GM13977 (cell line): ENCODE data around the gene RPS26.
"Not testable (repeated sequence)": the region's sequence is repeated elsewhere in the genome, so short reads cannot be mapped to it uniquely, and the experiment has no call there.

Experiments
- DNase-seq: peaks from one replicate; pipeline ENCODE4 v3.0.0; 2012; ENCODE audit warnings: low spot score
- CTCF ChIP-seq: IDR thresholded peaks from 2 replicates; pipeline ENCODE4 v1.5.1; 2012; ENCODE audit warnings: mild to moderate bottlenecking, control low read depth; ENCODE audit not compliant: insufficient read depth; ENCODE audit errors: extremely low read depth, missing control alignments
- in situ Hi-C: fragments of 300-500 bp; cut with MboI; formaldehyde crosslinking; loops from one replicate; pipeline ENCODE4 v1.12.0; 2022; ENCODE audit warnings: low sequenced_read_pairs, low pct_unique_long_range_greater_than_20kb, mixed read lengths, inconsistent platforms; ENCODE audit not compliant: unreplicated experiment

Gene RPS26

DNA sequence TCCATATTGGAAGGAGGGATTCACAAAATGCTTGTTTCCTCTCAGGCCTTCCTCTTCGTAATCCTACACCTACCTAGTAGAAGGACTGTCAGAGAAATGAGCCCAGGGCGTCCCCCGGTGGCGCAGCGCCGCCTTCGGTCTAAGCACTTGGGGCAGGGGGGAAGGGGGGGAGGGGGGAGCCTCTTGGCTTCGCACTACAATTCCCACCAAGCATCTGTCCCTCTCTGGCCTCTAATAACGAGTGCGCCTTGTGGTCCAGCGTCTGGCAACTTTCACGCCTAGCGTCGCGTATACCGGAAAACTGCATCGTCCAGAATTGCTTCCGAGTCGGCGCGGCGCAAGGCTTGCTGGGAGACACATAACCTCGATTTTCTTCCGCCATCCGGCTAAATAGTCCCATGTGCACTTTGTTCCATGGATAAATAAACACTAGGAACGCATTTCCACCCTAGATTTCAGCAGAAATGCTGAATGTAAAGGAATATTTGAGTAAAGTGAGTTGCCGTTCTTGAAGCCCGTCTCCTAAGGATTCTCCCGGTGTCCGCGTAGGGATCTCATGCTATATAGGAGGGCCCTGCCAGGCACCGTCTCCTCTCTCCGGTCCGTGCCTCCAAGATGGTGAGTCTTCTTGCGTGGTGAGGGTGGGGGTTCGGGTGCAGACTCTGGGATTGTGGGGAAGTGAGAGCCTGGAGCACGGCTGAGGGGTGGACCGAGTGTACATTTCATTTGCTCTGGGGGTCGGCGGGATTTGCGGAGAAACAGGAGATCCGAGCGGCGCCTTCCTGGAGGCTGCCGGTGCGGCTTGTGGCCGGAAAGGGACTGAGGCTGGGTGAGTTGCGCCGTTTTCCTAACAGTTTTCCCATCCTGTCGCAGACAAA, at the start of gene RPS26:
RPS26 (plus strand) TSS at position 367 of the 878 bp plus-strand sequence; CDS start at position 616, 249 bp downstream.
- DNase-seq = peak; percentile 86
- TF ChIP-seq CTCF = peak; percentile 78
- in situ Hi-C loops = loop anchor here (25.0 kb wide), 1 partner anchor 304 kb away; the partner anchor contains the start of genes CD63 and GDF11

GRCh38 chr12:55993230-55993853, 48.4 kb upstream of the RPS26 start:
- in situ Hi-C loops = no loop called here

GRCh38 chr12:55995366-55995765, 46.4 kb upstream of the RPS26 start:
- TF ChIP-seq CTCF = no peak
- no peak for DNase-seq
- in situ Hi-C loops = no loop called here

More at GRCh38 chr12:55993230-55993853, 48.4 kb upstream of the RPS26 start:
- no peak for TF ChIP-seq CTCF
- no peak for DNase-seq

DNA sequence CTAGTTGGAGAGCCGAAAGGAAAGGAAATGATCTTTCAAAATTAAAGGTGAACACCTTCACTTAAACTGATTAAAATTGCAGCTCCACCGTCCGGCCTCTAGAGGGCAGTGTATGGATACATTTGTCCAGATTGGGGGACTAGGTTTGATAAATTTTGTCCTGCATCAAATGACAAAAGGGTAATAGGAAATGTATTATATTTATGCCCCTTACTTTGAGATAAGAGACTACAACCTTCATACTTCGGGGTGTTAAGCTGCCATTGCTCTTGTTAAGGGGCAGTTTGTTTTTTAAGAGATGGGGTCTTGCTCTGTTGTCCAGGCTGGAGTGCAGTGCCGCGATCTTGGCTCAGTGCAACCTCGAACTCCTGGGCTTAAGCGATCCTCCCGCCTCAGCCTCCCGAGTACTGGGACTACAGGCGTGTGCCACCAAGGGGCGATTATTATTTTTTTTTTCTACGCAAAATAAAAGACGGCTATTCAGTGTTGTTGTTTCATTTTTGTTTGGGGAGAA, 45.5 kb upstream of the RPS26 start:
- TF ChIP-seq CTCF = peak; percentile 77
- peak; percentile 73 for DNase-seq
- in situ Hi-C loops = no loop called here

DNA sequence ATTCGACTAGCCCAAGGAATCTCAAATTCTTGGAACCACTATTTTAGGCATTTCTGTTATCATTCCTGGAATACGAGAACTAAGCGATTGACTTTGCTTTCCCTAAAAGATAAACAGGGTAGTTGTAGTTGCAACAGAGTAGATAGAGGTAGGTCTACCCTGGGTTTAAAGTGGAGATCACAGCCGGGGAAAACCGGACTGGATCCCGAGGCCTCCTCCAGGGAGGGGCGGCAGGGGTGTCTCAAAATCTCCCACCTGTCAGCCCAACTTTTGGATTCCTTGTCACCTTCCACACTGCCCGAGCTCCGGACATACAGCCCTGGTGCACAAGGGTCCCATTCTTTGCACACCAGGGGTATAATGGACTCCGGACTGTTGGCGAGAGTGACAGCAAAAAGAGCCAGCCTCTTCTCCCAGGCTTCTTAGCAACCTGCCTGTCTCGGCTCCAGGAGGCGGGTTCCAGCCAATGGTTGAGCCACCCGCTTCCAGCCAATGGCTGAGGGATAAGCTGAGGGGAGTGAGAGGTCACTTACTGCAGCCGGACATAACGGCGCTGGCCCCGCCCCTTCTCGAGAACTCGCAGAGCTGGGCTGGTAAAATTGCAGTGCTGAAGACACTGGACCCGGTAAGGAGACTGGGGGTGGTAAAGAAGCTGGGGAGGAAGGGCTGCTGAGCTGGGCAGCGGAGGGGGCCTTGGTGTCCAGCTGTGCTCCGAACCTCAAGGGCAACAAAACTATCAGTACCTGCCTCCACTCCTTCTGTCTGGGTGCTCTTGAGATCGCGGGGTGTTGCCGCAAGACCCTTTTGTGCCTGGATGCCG, 44.8 kb upstream of the RPS26 start, which contains the start of gene SUOX:
SUOX (plus strand) TSS at position 562 of the 820 bp plus-strand sequence. CDS start 4,946 bp downstream, outside the sequence.
- in situ Hi-C loops = no loop called here
- no peak for TF ChIP-seq CTCF
- peak; percentile 98 for DNase-seq

DNA sequence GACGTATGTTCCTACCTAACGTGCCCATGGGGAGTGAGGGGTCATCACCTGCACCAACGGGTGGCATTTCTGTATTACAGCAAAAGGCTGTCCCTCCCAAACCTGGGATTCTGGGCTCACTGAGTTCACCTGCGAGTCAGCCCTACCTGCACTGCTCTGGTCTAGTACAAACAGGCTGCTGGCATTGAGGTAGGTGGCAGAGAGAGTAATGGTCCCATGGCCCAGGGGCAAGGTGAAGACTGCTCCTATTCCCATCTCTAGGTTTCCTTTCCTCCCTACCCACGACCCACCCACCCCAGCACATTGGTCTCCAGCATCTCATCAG, 44.2 kb upstream of the RPS26 start:
- no peak for DNase-seq
- in situ Hi-C loops = no loop called here
- TF ChIP-seq CTCF = no peak

GRCh38 chr12:55999522-55999921, 42.2 kb upstream of the RPS26 start:
- DNase-seq, in situ Hi-C loops: not testable (repeated sequence)

DNA sequence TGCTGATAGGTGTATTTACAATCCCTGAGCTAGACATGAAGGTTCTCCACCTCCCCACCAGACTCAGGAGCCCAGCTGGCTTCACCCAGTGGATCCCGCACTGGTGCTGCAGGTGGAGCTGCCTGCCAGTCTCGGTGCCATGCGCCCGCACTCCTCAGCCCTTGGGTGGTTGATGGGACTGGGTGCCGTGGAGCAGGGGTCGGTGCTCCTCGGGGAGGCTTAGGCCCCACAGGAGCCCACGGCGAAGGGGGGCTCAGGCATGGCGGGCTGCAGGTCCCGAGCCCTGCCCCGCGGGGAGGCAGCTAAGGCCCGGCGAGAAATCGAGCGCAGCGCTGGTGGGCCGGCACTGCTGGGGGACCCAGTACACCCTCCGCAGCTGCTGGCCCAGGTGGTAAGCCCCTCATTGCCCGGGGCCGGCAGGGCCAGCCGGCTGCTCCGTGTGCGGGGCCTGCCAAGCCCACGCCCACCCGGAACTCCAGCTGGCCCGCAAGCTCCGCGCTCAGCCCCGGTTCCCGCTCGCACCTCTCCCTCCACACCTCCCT, 41.6 kb upstream of the RPS26 start:
- not testable (repeated sequence) for DNase-seq
- in situ Hi-C loops = loop anchor here (5.0 kb wide), 1 partner anchor 37 kb away; no protein-coding TSS in a partner anchor
